Measurements from ENCODE around the gene CETN3.

Gene CETN3

GRCh38 chr5:90409318-90410177 is at the start of gene CETN3:
CETN3 (minus strand) TSS chr5:90409756; CDS start chr5:90409661, 95 bp downstream.
- DNase-seq (ENCODE audit: extremely low read depth in 1 of 2, low read depth in 1 of 2) = peak; percentile 78 to 89

- DNase-seq (ENCODE audit: extremely low read depth in 1 of 2, low read depth in 1 of 2) = no peak
Measured at GRCh38 chr5:90446961-90447360, 37.4 kb upstream of the CETN3 start.

- no peak for DNase-seq (ENCODE audit: extremely low read depth in 1 of 2, low read depth in 1 of 2)
Measured at GRCh38 chr5:90440644-90441043, 31.1 kb upstream of the CETN3 start.

DNA sequence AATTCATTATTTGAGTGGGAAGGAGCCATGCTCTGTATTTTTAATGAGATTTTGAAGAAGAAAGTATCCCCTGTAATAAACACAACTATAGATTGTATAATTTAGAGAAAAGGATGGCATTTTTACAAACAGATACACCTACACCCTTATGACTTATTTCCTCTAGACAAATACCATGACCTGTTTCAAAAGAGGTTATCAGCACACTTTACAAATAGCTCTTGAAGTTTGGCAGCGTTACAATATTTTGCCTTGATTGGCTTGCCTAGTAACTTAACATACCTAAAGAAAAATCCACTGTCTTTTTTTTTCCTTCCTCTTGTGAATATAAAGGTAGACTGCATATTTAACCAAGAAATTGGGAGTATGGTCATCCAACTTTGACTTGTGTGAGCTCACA is 28.5 kb upstream of the CETN3 start:
- DNase-seq (ENCODE audit: extremely low read depth in 1 of 2, low read depth in 1 of 2) = no peak

GRCh38 chr5:90437663-90438062 is 28.1 kb upstream of the CETN3 start:
- DNase-seq (ENCODE audit: extremely low read depth in 1 of 2, low read depth in 1 of 2) = no peak

GRCh38 chr5:90434116-90434714 is 24.7 kb upstream of the CETN3 start:
- peak in 1 of 2 donors; percentile 23 for DNase-seq (ENCODE audit: extremely low read depth in 1 of 2, low read depth in 1 of 2)

DNA sequence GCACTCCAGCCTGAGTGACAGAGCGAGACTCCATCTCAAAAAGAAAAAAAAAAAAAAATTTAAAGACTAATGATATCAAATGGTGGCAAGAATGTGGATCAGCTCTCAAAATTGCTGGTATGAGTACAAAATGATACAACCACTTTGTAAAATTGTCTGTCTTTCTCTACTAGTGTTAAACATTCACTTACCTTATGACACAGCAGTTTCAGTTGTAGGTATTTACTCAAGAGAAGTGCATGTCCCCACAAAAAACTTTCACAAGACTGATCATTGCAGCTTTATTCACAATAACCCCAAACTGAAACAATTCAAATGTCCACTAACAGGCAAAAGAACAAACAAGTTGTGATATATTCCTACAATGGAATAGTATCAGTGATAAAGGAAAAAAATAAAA is 14.7 kb upstream of the CETN3 start:
- DNase-seq (ENCODE audit: extremely low read depth in 1 of 2, low read depth in 1 of 2) = no peak

DNA sequence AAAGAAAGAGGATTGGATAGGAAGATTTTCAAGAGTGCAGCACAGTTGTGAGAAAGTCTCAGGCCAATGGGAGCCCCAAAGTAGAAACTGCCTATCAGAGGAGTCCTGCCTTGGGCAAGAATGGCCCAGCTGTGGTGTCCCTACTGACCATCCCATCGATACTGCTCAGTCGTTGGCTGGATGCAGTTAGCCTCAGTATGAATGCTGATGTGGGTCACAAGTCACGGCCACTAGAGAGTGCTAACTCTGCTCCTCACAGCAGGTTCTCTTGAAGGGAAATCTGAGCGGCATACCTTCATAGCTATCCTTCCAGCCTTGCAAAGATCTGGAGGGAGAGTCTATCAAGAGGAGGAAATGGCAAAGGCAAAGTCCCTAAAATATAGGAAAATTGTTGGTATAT is 11.6 kb upstream of the CETN3 start:
- no peak for DNase-seq (ENCODE audit: extremely low read depth in 1 of 2, low read depth in 1 of 2)

DNA sequence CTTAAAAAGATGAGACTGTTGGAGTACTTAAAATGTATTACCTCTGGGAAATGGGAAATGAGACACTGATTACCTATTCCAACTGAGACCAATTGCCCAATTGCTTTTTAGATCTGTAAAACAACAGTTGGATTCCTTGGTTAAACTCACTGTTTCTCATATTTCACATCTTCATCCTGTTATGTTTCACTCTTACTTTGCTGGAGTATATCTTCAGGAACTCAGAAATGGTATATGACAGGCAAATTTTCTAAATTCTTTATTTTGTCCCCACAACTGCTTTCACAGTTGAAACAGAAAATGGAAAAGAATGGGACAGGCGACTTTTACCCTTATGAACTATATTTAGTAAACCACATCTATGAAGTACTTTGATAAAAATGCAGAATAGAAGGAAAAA is 8.7 kb upstream of the CETN3 start:
- DNase-seq (ENCODE audit: extremely low read depth in 1 of 2, low read depth in 1 of 2) = no peak

DNA sequence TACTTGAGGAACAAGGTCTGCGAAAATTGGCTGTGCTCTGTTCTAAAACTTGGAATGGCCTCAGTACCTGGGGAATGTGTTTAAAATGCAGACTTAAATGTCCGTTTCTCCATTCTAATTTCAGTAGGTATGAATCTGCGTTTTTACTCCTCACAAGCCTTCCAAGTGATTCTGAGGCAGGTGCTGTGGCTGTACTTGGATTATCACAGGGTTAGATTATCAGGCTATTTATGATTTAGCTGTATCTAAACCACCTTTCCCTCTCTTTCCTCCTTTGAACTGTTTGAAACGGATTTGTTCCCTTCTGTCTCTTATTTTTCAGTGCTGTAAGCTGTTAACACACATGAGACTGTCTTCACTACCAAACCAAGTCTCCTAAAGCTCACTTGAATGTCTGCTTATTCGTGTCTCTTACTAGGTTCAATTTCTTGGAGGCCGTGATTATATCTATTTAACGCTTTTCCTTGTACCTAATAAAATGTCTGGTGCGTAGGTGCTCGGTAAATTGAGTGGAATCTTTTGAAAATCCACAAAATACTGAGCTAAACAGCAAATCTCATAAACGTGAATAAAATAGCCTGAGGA is 714 bp upstream of the CETN3 start:
- DNase-seq (ENCODE audit: extremely low read depth in 1 of 2, low read depth in 1 of 2) = no peak

DNA sequence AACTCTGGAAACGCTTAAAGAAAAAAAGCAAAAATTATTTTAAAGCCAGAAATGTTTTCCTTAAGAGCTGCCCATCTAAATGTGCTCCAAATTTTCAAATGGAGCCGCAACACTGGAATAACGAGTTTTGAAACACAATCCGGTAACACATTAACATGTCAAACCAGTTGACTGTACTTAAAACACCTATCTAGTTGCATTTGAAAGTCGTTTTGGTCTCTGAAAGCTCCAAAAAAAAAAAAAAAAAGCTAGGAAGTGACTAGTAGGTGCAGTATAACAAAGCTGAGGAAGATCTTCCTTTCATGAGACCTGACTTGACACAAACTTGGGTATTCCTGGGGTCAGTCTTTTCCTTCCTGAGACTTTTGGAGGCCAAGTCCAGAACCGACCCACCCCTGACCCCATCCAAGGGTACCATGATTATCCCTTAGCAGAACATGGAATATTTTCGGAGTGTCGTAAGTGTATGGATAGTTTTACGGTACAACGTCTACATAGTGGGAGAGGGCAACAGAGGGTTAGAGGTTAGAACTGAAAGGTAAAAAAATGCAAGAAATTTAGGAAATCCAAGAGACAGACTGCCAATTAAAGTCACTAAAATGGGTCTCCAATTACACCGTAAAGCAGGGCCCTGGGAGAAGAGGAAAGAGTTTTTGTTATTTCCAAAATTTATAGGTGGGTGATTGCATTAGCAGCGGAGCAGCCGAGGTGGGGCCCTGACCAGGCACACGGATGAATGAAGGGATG is 812 bp downstream of the CETN3 start:
- no peak for DNase-seq (ENCODE audit: extremely low read depth in 1 of 2, low read depth in 1 of 2)

GRCh38 chr5:90406466-90406865 is 3.1 kb downstream of the CETN3 start:
- no peak for DNase-seq (ENCODE audit: extremely low read depth in 1 of 2, low read depth in 1 of 2)

- no peak for DNase-seq (ENCODE audit: extremely low read depth in 1 of 2, low read depth in 1 of 2)
Measured at GRCh38 chr5:90402521-90403255, 6.9 kb downstream of the CETN3 start.

DNA sequence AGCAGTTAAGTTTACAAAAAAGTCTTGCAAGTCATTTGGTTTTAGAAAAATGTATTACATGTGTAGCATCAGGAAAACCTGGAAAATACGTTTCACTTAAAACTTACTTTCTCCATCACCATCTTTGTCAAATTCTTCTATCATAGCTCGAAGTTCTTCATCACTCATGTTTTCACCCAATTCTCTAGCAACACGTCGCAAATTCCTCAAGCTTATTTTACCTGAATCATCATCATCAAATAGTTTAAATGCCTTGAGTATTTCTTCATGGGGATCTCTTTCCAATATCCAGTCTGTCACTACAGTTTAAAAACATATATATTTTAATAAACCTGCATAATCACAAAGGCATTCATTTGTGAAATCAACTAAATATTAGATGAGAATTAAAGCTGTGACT is 10.3 kb downstream of the CETN3 start:
- no peak for DNase-seq (ENCODE audit: extremely low read depth in 1 of 2, low read depth in 1 of 2)

- no peak for DNase-seq (ENCODE audit: extremely low read depth in 1 of 2, low read depth in 1 of 2)
Measured at GRCh38 chr5:90398726-90399125, 10.8 kb downstream of the CETN3 start.

- no peak for DNase-seq (ENCODE audit: extremely low read depth in 1 of 2, low read depth in 1 of 2)
Measured at GRCh38 chr5:90395005-90395404, 14.6 kb downstream of the CETN3 start.

DNA sequence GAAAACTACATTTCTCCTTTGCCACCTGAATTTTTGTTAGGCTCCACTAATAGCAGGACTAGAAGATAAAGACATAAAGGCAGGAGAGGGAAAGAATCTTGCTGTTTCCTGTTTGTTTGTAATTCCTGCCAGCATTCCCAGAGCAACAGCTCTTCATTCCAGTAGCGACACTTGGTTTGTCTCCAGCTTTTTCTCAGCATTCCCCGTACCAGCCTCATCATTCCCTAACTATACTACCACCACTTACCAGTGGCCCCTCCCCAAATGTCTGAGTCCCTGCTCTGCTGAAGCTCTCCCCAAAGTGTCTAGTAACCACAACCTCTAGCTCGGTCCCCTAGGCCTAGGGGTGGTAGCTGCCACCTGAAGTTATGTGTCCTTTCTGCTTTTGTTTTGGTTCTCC is 18.6 kb downstream of the CETN3 start:
- DNase-seq (ENCODE audit: extremely low read depth in 1 of 2, low read depth in 1 of 2) = no peak

- DNase-seq (ENCODE audit: extremely low read depth in 1 of 2, low read depth in 1 of 2) = no peak
Measured at GRCh38 chr5:90390326-90390725, 19.2 kb downstream of the CETN3 start.

DNA sequence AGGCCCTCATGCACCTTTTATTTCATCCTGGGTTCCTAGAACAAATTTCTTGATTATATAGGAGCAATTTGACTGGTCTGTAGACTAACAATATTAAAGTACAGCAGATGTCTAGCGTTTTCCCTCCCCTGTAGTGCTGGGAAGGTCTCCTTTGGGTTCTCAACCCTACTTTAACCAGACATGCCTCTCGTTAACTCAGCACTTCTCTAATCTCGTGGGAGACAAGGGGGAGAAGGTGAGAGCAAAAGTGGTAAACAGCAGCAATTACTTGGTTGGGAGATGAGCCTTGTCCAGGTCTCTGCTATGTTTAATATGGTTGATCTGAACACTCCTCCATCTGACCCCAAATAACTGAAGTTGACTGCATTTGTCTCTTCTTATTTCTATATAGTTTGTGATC is 22.0 kb downstream of the CETN3 start:
- no peak for DNase-seq (ENCODE audit: extremely low read depth in 1 of 2, low read depth in 1 of 2)

GRCh38 chr5:90386099-90386710 is 23.4 kb downstream of the CETN3 start:
- DNase-seq (ENCODE audit: extremely low read depth in 1 of 2, low read depth in 1 of 2) = no peak

Measured in stimulated activated CD8-positive, alpha-beta memory T cell treated with anti-CD3 and anti-CD28 coated beads, Interleukin-7, amount 100 ng/mL, for 48 hours (primary cell).